Amniotic stem cell (primary cell): Measurements from ENCODE around the gene KRT72.

Source experiments
- DNase-seq: peaks from one replicate; lab custom pipeline; 2025; lab: John Stamatoyannopoulos, UW

The KRT72 gene

DNA sequence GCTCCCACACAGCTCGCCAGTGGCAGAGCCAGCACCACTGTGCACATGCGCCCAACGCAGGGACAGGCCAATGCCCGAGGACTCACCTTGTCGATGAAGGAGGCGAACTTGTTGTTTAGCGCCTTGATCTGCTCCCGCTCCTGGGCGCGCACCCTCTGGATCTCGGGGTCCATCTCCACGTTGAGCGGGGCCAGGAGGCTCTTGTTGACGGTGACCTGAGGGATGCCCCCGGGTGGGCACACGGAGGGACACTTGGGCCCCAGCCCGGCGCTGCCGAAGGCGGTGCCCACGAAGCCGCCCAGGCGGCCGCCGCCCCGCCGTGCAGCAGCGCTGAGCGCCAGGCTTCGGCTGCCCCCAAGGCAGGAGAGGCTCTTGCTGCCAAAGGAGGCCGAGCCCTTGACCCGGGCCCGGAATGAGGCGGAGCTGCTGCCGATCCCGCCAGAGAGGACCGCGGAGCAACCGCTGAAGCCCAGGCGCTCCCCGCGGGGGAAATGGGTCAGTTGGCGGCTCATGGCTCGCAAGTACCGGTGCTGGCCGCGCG lies at the start of gene KRT72:
Gene KRT72 (minus strand): TSS at position 523 of the 541 bp plus-strand sequence. CDS start 11 bp downstream, at position 512.
- DNase-seq: no peak

DNA sequence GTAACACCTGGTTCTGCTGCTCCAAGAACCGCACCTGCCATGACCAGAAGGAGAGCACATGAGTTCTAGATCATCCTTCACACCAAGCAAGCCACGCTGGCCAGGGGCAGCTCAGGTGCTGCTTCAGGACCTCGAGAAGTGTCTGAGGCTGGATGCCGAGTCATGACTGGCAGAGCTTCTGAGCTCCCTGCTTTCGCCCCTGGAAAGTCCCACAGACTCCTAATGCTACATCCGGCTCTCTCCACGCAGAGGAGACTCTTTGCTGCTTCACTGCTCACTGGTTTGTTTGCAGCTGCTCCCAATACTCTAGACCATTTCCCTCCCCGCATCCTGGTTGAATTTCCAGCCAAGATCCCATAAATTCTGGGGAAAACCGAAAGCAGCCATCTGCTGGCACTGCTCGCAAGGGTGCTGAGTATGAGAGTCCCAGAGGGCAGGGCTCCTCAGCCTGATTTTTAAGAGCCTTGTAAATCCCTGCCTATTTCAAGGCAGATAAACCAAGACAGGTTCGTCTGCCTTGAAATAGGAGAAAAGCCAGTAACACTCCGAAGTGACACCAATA lies 49.3 kb upstream of the KRT72 start:
- DNase-seq: no peak

DNA sequence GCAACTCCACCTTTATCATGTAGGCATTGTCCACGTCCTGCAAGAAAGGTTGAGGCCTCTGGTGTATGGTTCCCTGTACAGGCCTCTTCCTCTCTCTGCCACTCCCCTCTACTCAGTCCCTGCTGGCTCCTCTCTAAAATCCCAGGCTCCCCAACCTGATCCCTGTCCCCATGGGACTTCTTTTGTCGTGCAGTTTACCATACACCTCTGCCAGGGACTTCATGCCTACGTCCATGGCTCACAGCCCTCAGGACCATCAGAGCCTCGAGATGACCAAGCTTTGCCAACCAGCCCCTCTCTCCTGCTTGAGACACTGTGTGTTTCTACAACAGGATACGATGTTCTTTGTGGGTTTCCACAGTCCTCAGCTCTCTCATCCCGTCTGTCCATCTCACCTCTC lies 47.8 kb upstream of the KRT72 start:
- no peak for DNase-seq

- DNase-seq: no peak
Observed at GRCh38 chr12:52648012-52648550, 46.8 kb upstream of the KRT72 start.

GRCh38 chr12:52647601-52648000 lies 46.3 kb upstream of the KRT72 start:
- no peak for DNase-seq

GRCh38 chr12:52646613-52647012 lies 45.4 kb upstream of the KRT72 start:
- DNase-seq: no peak

DNA sequence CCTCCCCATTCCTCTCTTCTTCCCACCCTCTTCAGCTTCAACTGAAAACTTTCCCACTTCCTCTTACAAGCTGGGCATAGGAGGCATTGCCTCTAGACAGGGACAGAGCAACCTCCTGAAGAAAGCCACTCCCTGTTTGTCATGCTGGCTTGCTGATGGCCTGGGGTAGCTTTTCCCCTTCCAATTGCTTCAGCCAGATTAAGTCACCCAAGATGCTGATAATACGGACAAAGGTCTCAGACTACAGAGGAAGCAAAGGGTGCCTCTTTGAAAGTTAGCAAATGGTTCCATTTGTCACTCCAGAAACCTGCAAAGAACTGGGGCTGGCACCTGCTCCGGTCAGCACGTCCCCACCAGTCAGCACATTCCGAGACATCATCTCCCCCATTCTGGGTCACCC lies 44.7 kb upstream of the KRT72 start:
- DNase-seq: no peak

DNA sequence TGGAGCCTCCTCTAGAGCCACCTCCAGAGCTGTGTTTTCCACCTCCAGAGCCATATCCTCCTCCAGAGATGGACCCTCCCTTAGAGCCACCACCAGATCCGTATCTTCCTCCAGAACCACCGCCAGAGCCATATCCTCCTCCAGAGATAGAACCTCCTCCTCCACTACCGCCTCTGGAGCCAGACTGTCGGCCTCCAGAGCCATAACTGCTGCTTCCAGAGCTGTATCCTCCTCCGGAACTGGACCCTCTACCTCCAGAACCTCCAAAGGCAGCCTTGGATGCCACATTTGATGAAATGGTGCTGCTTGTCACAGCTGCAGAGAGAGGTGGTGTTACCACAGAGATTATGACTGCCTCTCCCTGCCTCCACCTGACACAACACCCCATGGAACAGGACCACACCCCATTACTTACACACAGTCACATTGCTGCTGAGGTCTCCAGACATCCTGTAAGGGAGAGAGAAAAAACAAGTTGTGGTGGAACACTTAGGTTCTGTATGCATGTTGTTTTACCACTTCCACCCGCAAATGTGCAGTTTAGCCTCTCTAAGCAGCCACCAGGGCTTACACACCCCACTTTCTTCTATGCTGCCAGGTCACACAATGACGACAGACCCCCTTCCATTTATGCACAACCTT lies 44.0 kb upstream of the KRT72 start:
- DNase-seq: no peak

DNA sequence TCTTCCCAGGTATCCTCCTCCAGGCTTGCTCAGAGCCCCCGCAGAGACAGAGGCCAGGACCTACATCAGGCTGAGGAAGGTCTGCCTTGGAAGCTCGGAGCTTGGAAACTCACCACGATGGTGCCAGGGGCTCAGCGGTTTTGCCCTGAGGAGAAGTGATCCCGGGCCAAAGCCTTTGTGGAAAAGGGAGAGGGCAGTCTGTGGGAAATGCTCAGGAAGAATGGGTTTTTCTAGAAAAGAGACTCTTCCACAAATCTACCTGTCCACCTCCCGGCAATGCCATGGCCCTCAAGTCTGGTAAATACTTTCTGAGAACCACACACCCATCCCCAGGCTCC lies 42.8 kb upstream of the KRT72 start:
- no peak for DNase-seq

GRCh38 chr12:52643233-52644077 lies 42.2 kb upstream of the KRT72 start:
- DNase-seq: no peak

DNA sequence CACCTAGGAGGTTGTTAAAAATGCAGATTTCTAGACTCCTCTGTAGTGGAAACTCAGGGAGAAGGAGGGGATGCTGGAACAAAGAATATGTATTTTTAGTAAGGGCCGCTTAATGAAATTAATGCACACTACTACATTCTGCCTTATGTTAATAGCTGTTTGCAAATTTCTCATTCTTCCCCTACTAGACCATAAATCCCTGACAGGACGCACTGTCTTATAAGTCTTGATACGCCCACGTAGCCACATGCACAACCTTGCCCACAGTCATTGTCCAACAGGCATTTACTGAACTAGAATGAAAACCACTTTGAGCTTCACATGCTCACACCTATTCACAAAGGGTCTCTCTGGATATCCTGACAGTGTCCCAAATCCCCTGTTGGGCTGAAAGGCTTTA lies 40.2 kb upstream of the KRT72 start:
- DNase-seq: no peak

- no peak for DNase-seq
Observed at GRCh38 chr12:52637299-52637698, 36.0 kb upstream of the KRT72 start.

GRCh38 chr12:52636592-52637258 lies 35.5 kb upstream of the KRT72 start:
- DNase-seq: no peak

DNA sequence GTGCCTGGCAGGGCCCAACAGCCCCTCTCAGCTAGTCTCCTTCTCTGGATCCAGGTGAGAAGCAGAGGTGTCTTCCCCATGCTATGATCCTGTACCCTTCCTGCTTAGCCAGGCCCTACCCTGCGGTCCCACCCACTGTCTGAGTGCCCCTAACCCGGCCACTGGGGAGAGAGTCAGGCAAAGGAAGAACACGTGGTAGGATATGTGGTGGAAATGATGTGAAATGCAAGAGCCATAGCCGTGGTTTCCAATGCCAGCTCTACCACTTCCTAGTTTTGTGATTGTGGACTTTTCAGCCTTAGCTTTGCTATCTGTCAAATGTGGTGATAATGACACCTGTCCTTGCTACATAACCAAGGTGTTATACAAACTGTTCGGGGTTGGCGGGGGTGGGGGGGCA lies 34.9 kb upstream of the KRT72 start:
- DNase-seq: no peak

DNA sequence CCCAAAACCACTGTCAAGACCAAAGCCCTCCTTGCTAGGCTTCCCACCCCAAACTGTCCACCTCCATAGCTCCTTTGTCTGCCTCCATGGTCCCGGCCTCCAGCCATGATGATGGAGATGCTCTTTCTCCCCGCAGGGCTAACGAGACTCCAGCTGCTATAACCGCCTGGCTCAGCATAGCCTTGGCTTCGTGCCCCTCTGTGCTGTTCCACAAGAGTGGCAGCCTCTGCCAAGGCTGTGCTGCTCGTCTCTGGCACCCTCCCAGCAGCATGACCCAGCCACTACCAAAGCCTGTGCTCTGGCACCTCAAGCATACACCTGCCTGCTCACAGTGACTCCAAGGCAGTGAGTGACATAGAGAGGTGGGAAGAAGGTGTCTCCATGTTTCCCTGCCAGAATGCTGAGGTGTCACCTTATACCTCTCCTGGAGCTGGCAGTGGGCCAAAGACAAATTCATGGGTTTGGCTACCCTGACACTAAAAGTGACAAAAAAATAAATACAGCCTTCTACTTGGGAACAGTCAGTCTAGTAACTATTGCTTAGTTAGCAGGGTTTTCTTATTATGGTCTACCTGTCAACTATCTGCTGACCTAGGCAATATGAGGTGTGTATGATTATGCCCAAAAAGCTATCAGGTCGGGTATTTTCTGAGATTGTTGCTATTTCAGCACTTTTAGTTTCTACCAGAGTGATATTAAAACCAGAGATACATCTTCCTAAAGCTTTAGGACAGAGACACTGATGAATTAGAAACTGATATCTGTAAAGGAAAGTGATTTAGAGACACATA lies 33.2 kb upstream of the KRT72 start:
- no peak for DNase-seq

DNA sequence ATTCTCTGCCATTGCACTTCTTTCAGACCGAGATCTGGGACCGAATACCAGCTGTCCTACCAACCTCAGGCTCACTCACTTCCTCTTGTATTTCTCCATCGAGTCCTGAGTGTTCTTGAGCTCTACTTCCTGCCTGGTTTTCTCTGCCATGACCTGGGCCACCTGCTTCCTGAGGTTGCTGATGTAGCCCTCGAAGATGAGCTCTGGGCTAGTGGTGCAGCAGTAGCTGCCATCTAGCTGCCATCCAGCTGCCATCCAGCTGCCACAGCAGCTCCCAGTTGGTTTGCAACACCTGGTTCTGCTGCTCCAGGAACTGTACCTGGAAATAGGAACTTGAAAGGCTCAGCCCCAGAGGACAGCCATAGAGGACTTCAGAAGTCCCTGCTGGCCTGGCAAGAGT lies 32.1 kb upstream of the KRT72 start:
- no peak for DNase-seq

- no peak for DNase-seq
Observed at GRCh38 chr12:52632656-52633055, 31.4 kb upstream of the KRT72 start.

DNA sequence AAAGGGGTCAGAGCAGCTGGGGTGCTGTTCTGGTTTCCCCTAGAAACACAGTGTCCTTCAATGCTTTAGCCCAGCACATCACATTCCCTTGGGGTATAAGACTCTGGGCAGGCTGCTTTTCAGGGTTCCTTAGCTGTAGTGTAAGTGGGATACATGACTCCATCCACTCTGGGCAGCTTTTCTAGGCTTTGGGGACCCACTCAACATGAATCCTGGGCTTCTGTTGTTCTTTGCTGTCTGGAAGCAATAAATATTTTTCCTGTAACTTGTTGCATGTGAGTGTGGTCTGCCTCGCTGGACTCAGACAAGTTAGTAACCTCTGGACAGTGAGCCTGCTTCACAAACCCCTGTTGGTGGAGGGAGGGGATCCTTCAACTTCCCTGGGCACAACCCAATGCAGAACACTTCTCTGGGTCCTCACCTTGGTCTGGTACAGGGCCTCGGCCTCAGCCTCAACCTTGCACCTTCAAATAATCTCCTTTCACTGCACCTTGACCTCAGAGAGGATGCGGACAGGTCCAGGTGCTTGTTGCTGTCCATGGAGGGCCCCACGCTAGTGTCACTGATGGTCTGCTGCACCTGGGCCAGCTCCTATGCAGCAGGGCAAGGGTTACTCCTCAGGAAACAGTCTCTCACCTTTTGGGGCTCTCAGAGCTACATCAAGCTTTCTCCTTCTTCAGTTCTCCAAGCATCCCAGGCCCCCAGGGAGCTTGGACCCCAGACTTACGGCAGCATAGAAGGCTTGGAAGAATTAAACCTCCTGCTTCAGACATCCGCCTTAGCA lies 30.6 kb upstream of the KRT72 start:
- no peak for DNase-seq

- DNase-seq: no peak
Observed at GRCh38 chr12:52631264-52631663, 30.0 kb upstream of the KRT72 start.

DNA sequence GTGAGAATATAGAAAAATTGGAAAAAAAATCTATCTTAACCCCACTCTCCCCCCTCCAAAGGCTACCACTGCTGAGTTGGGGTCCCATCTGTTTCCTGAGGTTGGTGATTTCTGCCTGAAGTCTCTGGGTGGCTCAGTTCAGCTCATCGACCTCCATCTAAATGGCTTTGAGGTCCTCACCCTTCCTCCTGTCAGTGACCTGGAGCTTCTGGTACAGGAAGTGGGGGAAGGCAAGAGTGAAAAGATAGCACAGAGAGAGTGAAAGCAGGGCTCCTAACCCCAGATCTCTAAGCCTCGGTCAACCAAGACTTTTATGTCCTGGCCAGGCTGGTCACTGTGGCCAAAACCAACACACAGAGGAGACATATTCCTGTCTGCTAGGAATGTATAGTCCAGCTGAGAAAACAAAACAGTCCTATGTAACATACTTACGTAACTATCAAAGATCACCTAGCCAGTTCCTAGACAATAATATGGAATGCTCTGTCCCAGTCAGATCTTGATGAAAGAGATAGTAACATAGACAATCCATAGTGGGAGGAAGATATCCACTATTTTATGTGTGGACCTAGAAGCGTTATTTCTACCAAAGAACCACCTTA lies 29.4 kb upstream of the KRT72 start:
- DNase-seq: no peak
